ENCODE results near the gene GLIPR1L2.

GLIPR1L2 gene

DNA sequence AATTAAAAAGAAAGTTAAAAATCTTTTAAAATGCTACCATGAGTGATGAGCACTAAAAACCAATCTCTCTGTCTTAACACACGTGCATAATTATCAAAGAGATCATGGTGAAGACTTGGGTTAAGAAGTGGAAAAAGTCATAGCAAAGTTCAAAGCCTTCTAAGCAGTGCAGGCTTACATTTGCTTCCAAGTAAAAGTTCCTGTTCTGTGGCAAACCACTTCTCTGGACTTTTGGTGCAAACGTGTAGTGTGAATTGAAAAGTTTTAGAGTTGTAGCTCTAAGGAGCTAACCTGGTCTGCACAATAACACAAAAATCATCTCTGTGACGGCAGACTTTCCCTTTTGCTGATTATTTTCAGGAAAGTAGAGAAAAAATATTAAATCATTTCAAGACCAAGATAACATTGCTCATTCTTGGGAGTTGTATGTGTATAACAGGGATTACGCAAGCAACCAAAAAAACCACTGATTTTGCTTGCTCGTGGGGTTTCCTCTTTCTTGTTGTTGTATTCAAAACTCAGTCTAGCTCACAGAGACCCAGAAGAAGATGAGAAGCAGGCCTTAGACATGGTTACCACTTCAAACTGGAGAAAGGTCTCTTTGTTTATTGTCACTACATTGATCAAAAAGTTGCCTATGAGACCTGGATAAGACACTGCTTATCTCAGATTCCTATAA, 87.4 kb downstream of the GLIPR1L2 start:
- TF ChIP-seq PPARA (CRISPR knock-in tag; IDR thresholded peaks at IDR 0.05; ENCODE audit: borderline replicate concordance) (no peak), CSDC2 (CRISPR knock-in tag; IDR thresholded peaks at IDR 0.05) (no peak), TCF4 (CRISPR knock-in tag; IDR thresholded peaks at IDR 0.05; ENCODE audit: borderline replicate concordance) (no peak), SNAI2 (CRISPR knock-in tag; IDR thresholded peaks at IDR 0.05) (no peak)
- TF ChIP-seq, protein P1, sequence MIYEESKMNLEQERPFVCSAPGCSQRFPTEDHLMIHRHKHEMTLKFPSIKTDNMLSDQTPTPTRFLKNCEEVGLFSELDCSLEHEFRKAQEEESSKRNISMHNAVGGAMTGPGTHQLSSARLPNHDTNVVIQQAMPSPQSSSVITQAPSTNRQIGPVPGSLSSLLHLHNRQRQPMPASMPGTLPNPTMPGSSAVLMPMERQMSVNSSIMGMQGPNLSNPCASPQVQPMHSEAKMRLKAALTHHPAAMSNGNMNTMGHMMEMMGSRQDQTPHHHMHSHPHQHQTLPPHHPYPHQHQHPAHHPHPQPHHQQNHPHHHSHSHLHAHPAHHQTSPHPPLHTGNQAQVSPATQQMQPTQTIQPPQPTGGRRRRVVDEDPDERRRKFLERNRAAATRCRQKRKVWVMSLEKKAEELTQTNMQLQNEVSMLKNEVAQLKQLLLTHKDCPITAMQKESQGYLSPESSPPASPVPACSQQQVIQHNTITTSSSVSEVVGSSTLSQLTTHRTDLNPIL (CRISPR knock-in tag; IDR thresholded peaks at IDR 0.05; ENCODE audit: low read depth) = no peak
- no peak for ATAC-seq

DNA sequence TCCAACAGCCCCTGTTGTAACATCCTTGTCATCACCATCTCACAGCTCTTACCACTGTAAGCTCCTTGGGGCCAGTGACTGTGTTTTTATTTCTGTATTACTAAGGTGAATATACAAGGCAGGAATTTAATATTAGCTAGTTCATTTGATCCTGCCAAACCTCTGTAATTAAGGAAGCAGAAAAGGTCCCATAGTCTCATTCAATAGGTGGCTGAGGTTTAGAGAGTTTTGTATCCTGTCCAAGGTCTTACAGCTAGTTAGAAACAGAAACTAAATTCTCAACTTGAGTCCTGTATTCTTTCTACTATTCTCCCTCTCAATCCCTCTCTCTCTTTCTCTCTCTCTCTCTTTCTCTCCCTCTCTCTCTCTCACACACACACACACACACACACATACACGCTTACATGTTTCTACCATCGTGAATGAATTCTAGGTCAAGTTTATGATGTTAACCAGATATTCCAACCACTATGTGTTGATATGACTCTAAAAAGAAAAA, 89.1 kb downstream of the GLIPR1L2 start:
- TF ChIP-seq TCF4 (CRISPR knock-in tag; IDR thresholded peaks at IDR 0.05; ENCODE audit: borderline replicate concordance) = no peak
- TF ChIP-seq ZFP30 (CRISPR knock-in tag; IDR thresholded peaks at IDR 0.05) = no peak
- no peak for TF ChIP-seq TOX (CRISPR knock-in tag; IDR thresholded peaks at IDR 0.05; ENCODE audit: borderline replicate concordance)
- no peak for TF ChIP-seq ZC3H10 (CRISPR knock-in tag; IDR thresholded peaks at IDR 0.05)
- no peak for TF ChIP-seq ZNF70 (CRISPR knock-in tag; IDR thresholded peaks at IDR 0.05)
- TF ChIP-seq, protein P1 (CRISPR knock-in tag; IDR thresholded peaks at IDR 0.05; ENCODE audit: low read depth) = no peak
- TF ChIP-seq OSR1 (CRISPR knock-in tag; IDR thresholded peaks at IDR 0.05) = no peak
- TF ChIP-seq PPARA (CRISPR knock-in tag; IDR thresholded peaks at IDR 0.05; ENCODE audit: borderline replicate concordance) = no peak
- TF ChIP-seq, protein P2, sequence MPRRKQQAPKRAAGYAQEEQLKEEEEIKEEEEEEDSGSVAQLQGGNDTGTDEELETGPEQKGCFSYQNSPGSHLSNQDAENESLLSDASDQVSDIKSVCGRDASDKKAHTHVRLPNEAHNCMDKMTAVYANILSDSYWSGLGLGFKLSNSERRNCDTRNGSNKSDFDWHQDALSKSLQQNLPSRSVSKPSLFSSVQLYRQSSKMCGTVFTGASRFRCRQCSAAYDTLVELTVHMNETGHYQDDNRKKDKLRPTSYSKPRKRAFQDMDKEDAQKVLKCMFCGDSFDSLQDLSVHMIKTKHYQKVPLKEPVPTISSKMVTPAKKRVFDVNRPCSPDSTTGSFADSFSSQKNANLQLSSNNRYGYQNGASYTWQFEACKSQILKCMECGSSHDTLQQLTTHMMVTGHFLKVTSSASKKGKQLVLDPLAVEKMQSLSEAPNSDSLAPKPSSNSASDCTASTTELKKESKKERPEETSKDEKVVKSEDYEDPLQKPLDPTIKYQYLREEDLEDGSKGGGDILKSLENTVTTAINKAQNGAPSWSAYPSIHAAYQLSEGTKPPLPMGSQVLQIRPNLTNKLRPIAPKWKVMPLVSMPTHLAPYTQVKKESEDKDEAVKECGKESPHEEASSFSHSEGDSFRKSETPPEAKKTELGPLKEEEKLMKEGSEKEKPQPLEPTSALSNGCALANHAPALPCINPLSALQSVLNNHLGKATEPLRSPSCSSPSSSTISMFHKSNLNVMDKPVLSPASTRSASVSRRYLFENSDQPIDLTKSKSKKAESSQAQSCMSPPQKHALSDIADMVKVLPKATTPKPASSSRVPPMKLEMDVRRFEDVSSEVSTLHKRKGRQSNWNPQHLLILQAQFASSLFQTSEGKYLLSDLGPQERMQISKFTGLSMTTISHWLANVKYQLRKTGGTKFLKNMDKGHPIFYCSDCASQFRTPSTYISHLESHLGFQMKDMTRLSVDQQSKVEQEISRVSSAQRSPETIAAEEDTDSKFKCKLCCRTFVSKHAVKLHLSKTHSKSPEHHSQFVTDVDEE (CRISPR knock-in tag; IDR thresholded peaks at IDR 0.05) = no peak
- TF ChIP-seq, protein P3, sequence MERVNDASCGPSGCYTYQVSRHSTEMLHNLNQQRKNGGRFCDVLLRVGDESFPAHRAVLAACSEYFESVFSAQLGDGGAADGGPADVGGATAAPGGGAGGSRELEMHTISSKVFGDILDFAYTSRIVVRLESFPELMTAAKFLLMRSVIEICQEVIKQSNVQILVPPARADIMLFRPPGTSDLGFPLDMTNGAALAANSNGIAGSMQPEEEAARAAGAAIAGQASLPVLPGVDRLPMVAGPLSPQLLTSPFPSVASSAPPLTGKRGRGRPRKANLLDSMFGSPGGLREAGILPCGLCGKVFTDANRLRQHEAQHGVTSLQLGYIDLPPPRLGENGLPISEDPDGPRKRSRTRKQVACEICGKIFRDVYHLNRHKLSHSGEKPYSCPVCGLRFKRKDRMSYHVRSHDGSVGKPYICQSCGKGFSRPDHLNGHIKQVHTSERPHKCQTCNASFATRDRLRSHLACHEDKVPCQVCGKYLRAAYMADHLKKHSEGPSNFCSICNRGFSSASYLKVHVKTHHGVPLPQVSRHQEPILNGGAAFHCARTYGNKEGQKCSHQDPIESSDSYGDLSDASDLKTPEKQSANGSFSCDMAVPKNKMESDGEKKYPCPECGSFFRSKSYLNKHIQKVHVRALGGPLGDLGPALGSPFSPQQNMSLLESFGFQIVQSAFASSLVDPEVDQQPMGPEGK (CRISPR knock-in tag; IDR thresholded peaks at IDR 0.05; ENCODE audit: borderline replicate concordance) = no peak
- TF ChIP-seq ISL1 (CRISPR knock-in tag; IDR thresholded peaks at IDR 0.05) = no peak
- no peak for TF ChIP-seq ARNTL (CRISPR knock-in tag; IDR thresholded peaks at IDR 0.05; ENCODE audit: borderline replicate concordance, low read depth)
- TF ChIP-seq CSDC2 (CRISPR knock-in tag; IDR thresholded peaks at IDR 0.05) = no peak
- TF ChIP-seq RARB (CRISPR knock-in tag; IDR thresholded peaks at IDR 0.05) = no peak
- no peak for TF ChIP-seq ZFP3 (CRISPR knock-in tag; IDR thresholded peaks at IDR 0.05)
- TF ChIP-seq ESRRG (CRISPR knock-in tag; IDR thresholded peaks at IDR 0.05) = no peak
- ATAC-seq = peak; percentile 47

DNA sequence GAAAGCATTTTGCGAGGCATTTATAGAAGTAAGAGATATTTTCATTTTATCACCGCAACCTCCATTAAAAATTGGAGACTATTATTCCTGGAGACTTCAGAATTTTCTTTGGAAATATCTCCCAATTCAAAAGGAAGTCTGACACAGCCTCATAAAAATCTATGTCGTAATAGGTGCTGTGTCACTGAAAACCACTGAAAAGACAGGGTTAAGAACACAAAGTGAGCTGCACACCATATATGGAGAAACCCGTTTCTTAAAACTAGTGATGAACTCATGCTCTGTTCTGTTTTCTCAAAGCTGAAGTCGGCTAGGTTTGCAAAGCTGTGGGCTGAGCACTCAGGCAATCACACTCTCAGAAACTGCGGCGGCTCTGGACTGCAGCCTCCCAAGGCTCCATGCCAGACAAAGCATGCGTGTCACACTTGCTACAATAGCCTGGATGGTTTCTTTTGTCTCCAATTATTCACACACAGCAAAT, 89.6 kb downstream of the GLIPR1L2 start, which contains the start of gene GLIPR1:
Gene GLIPR1 (plus strand): TSS at position 287 of the 481 bp plus-strand sequence. CDS start 126 bp downstream, at position 413.
- TF ChIP-seq ZFP3 (CRISPR knock-in tag; IDR thresholded peaks at IDR 0.05) (no peak), ZNF565 (CRISPR knock-in tag; conservative IDR thresholded peaks at IDR 0.05; ENCODE audit: low read depth) (no peak), ARNTL (CRISPR knock-in tag; IDR thresholded peaks at IDR 0.05; ENCODE audit: borderline replicate concordance, low read depth) (no peak), ZC3H10 (CRISPR knock-in tag; IDR thresholded peaks at IDR 0.05) (no peak), ZNF70 (CRISPR knock-in tag; IDR thresholded peaks at IDR 0.05) (no peak), ZNF8 (CRISPR knock-in tag; IDR thresholded peaks at IDR 0.05) (no peak), GLIS3 (CRISPR knock-in tag; IDR thresholded peaks at IDR 0.05) (no peak), OSR1 (CRISPR knock-in tag; IDR thresholded peaks at IDR 0.05) (no peak), CSDC2 (CRISPR knock-in tag; IDR thresholded peaks at IDR 0.05) (no peak), TOX (CRISPR knock-in tag; IDR thresholded peaks at IDR 0.05; ENCODE audit: borderline replicate concordance) (no peak)
- TF ChIP-seq, protein P4, sequence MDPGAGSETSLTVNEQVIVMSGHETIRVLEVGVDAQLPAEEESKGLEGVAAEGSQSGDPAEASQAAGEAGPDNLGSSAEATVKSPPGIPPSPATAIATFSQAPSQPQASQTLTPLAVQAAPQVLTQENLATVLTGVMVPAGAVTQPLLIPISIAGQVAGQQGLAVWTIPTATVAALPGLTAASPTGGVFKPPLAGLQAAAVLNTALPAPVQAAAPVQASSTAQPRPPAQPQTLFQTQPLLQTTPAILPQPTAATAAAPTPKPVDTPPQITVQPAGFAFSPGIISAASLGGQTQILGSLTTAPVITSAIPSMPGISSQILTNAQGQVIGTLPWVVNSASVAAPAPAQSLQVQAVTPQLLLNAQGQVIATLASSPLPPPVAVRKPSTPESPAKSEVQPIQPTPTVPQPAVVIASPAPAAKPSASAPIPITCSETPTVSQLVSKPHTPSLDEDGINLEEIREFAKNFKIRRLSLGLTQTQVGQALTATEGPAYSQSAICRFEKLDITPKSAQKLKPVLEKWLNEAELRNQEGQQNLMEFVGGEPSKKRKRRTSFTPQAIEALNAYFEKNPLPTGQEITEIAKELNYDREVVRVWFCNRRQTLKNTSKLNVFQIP (CRISPR knock-in tag; IDR thresholded peaks at IDR 0.05; ENCODE audit: borderline replicate concordance, low read depth) = no peak
- peak; percentile 93 for ATAC-seq

Data from SK-N-SH treated with all-trans-retinoic acid at 6 μM for 48 hours (cell line).